Gastroesophageal sphincter (tissue), 4 donors: Measurements from ENCODE around the gene CA6. TPM values are rescaled to one million over a fixed set of nuclear protein-coding genes. Genes with fewer than 3 reads are reported as not detected.
"Not testable (repeated sequence)": the region's sequence is repeated elsewhere in the genome, so short reads cannot be mapped to it uniquely, and the experiment has no call there.

Source experiments
- ATAC-seq: fragments of 150-250 bp; one replicate; pipeline ENCODE4 v1.9.1; 2016; ENCODE audit warnings: mild to moderate bottlenecking, moderate library complexity
- H3K27ac ChIP-seq, 4 donors: fragments of 200-600 bp; sonication (generic) in 3 of 4; 1 replicate in 3 of 4; 2 replicates in 1 of 4; pipeline ENCODE4 v1.5.1; 2016 to 2019
- H3K27me3 ChIP-seq: fragments of 200-600 bp; sonication (generic); one replicate; pipeline ENCODE4 v1.5.1; 2019
- H3K36me3 ChIP-seq, 2 donors: fragments of 200-600 bp; sonication (generic); one replicate each; pipeline ENCODE4 v1.5.1; 2019; ENCODE audit warnings: control low read depth in 1 of 2
- H3K4me1 ChIP-seq, 3 donors: fragments of 200-600 bp; sonication (generic); 1 replicate in 2 of 3; 2 replicates in 1 of 3; pipeline ENCODE4 v1.5.1; 2016 to 2019; ENCODE audit warnings: control low read depth in 2 of 3
- H3K4me3 ChIP-seq, 2 donors: fragments of 200-600 bp; sonication (generic); one replicate each; pipeline ENCODE4 v1.5.1; 2019; ENCODE audit warnings: mild to moderate bottlenecking in 1 of 2, moderate library complexity in 1 of 2
- H3K9me3 ChIP-seq, 3 donors: fragments of 200-600 bp; sonication (generic); one replicate each; pipeline ENCODE4 v1.5.1; 2017 to 2019; ENCODE audit warnings: control low read depth in 2 of 3
- EP300 ChIP-seq: sonication (generic); formaldehyde crosslinking; IDR thresholded peaks from one replicate; pipeline ENCODE4 v1.6.1; 2017; ENCODE audit warnings: antibody characterized with exemption, mild to moderate bottlenecking
- POLR2A ChIP-seq, 2 donors: fragments of 450-650 bp; IDR thresholded peaks; one replicate each; pipeline ENCODE4 v1.6.1; 2017; ENCODE audit warnings: antibody characterized with exemption in 2 of 2, mild to moderate bottlenecking in 2 of 2, moderate library complexity in 1 of 2
- POLR2AphosphoS5 ChIP-seq: sonication (generic); formaldehyde crosslinking; IDR thresholded peaks from one replicate; pipeline ENCODE4 v1.6.1; 2017; ENCODE audit warnings: antibody characterized with exemption
- WGBS, 2 donors: methylation state at CpG; one replicate each; pipeline ENCODE4 v1.1.5; 2018; ENCODE audit warnings: low coverage in 1 of 2; 5-methylcytosine and 5-hydroxymethylcytosine counted together
- total RNA-seq, 4 donors: library from RNA; depleted of rRNA; stranded (reverse); fragments of >200 nt; gene quantifications; one replicate each; pipeline ENCODE4 v1.1.0, GENCODE V29; 2016
- TF ChIP-seq, protein P1 (sequence below), 4 experiments: fragments of 200-600 bp in 2 of 4; fragments of 450-650 bp in 2 of 4; sonication (generic) in 1 of 4; IDR thresholded peaks; one replicate each; pipeline ENCODE4 v1.5.1; 2017 to 2019; ENCODE audit warnings: antibody characterized with exemption in 4 of 4, mild to moderate bottlenecking in 2 of 4, moderate library complexity in 2 of 4

The CA6 gene
- not detected for total RNA-seq

GRCh38 chr1:8945568-8945967 is at the start of gene CA6:
Gene CA6 (plus strand): TSS chr1:8945868. CDS start chr1:8945887, 19 bp downstream.
- ATAC-seq, result no peak
- no peaks in the 10 kb centered on the region for H3K4me1 ChIP-seq
- no peak within 1 kb of the TSS for H3K4me3 ChIP-seq
- WGBS, 2 donors, result 99 to 100% methylated on average over 6 of the region's 8 CpGs
- H3K9me3 ChIP-seq, result no peaks in the 10 kb centered on the region
- H3K36me3 ChIP-seq, result no peaks in the 10 kb centered on the region
- no peaks in the 10 kb centered on the region for H3K27me3 ChIP-seq
- TF ChIP-seq POLR2AphosphoS5 (no peak), POLR2A (IDR thresholded peaks at IDR 0.05) (no peak), EP300 (no peak)
- TF ChIP-seq, protein P1, sequence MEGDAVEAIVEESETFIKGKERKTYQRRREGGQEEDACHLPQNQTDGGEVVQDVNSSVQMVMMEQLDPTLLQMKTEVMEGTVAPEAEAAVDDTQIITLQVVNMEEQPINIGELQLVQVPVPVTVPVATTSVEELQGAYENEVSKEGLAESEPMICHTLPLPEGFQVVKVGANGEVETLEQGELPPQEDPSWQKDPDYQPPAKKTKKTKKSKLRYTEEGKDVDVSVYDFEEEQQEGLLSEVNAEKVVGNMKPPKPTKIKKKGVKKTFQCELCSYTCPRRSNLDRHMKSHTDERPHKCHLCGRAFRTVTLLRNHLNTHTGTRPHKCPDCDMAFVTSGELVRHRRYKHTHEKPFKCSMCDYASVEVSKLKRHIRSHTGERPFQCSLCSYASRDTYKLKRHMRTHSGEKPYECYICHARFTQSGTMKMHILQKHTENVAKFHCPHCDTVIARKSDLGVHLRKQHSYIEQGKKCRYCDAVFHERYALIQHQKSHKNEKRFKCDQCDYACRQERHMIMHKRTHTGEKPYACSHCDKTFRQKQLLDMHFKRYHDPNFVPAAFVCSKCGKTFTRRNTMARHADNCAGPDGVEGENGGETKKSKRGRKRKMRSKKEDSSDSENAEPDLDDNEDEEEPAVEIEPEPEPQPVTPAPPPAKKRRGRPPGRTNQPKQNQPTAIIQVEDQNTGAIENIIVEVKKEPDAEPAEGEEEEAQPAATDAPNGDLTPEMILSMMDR (IDR thresholded peaks at IDR 0.05), result no peak
- H3K27ac ChIP-seq, result no peak within 1 kb of the TSS

DNA sequence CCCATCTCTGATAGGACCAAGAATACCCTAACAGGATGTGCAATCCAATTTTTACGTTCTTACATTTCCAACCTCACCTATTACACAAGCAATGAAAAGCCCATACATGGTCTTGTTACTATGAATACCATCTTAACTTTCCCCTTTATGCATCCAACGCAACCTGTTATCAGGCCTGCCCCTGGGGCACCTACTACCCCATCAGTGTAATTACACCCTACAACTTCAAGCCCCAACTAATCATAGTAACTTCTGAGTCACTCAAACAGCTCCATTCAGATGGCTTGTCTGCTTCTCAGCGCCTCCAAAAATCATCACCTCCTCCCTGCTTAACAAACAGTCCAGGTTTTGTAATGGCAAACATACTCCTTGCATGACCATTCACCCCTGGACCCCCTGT is 48.9 kb upstream of the CA6 start:
- H3K27me3 ChIP-seq, H3K9me3 ChIP-seq, H3K27ac ChIP-seq, H3K36me3 ChIP-seq, H3K4me1 ChIP-seq, H3K4me3 ChIP-seq, ATAC-seq: not testable (repeated sequence)
- 76 to 77% methylated on average over 3 of the region's 3 CpGs for WGBS, 2 donors

GRCh38 chr1:8897505-8897904 is 48.2 kb upstream of the CA6 start:
- not testable (repeated sequence) for H3K9me3 ChIP-seq, ATAC-seq, H3K27me3 ChIP-seq, H3K4me1 ChIP-seq, H3K4me3 ChIP-seq, H3K36me3 ChIP-seq, H3K27ac ChIP-seq
- 98% methylated on average over 4 of the region's 4 CpGs; no CpG with 5 or more reads in 1 of the 2 donors for WGBS, 2 donors

DNA sequence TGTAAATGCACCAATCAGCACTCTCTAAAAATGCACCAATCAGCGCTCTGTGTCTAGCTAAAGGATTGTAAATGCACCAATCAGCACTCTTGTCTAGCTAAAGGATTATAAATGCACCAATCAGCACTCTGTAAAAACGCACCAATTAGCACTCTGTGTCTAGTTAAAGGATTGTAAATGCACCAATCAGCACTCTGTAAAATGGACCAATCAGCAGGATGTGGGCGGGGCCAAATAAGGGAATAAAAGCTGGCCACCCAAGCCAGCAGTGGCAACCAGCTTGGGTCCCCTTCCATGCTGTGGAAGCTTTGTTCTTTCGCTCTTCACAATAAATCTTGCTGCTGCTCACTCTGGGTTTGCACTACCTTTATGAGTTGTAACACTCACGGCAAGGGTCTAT is 47.2 kb upstream of the CA6 start:
- 88% methylated on average over 3 to 5 of the region's 5 CpGs for WGBS, 2 donors
- H3K36me3 ChIP-seq, H3K4me3 ChIP-seq, H3K9me3 ChIP-seq, H3K27me3 ChIP-seq, ATAC-seq, H3K27ac ChIP-seq: not testable (repeated sequence)
- peaks cover 0 to 12% (median 2%) of the 10 kb centered on the region in 3 donors for H3K4me1 ChIP-seq

DNA sequence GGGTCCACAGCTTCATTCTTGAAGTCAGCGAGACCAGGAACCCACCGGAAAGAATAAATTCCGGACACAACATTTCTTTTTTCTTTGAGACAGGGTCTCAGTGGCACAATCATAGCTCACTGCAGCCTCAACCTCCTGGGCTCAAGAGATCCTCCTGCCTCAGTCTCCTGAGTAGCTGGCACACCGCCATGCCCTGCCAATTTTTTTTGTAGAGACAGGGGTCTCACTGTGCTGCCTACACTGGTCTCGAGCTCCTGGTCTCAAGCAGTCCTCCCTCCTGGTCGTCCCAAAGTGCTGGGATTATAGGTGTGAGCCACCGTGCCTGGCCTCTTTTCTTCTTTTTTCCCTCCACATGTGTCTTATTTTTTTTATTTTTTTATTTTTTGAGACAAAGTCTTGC is 46.6 kb upstream of the CA6 start:
- Histone ChIP-seq H3K4me3 (no peak overlapping the region), H3K27ac (no peak overlapping the region), H3K9me3 (no peaks in the 10 kb centered on the region), H3K36me3 (no peaks in the 10 kb centered on the region), H3K27me3 (no peaks in the 10 kb centered on the region), H3K4me1 (peaks cover 0 to 17% (median 6%) of the 10 kb centered on the region in 3 donors)
- TF ChIP-seq EP300, result no peak
- TF ChIP-seq, protein P1 (IDR thresholded peaks at IDR 0.05), result no peak
- TF ChIP-seq POLR2A (IDR thresholded peaks at IDR 0.05), result no peak
- TF ChIP-seq POLR2AphosphoS5, result no peak
- ATAC-seq, result no peak
- WGBS, 2 donors, result 93 to 95% methylated on average over 6 to 7 of the region's 7 CpGs

DNA sequence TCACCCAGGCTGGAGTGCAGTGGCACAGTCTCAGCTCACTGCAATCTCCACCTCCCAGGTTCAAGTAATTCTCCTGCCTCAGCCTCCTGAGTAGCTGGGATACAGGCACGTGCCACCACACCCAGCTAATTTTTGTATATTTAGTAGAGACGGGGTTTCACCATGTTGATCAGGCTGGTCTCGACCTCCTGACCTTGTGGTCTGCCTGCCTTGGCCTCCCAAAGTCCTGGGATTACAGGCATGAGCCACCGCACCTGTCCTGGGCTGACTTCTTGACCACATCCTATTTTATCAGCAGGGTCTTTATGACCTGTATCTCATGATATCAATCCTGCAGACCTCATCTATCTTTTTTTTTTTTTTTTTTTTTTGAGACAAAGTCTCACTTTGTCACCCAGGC is 45.0 kb upstream of the CA6 start:
- not testable (repeated sequence) for ATAC-seq, H3K27ac ChIP-seq, H3K27me3 ChIP-seq, H3K4me3 ChIP-seq, H3K36me3 ChIP-seq, H3K9me3 ChIP-seq
- peaks cover 0 to 15% (median 9%) of the 10 kb centered on the region in 3 donors for H3K4me1 ChIP-seq
- WGBS, 2 donors, result 75 to 100% methylated on average over 3 to 4 of the region's 4 CpGs

DNA sequence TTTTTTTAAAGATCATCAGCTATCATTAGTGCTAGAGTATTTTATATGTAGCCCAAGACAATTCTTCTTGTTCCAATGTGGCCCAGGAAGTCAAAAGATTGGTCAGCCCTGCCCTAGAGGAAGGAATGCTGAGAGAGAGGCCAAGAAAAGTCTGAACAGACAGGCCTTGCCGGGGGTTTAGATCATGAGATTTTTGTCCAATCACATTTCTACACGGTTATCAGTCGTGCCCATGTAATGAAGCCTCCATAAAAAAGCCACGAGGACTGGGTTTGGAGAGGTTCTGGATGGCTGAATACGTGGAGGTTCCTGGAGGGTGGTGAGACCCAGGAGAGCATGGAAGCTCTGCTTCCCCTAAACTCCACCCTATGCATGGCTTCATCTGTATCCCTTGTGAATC is 42.9 kb upstream of the CA6 start:
- Histone ChIP-seq H3K27me3 (no peaks in the 10 kb centered on the region), H3K27ac (no peak overlapping the region), H3K36me3 (no peaks in the 10 kb centered on the region), H3K4me1 (peaks cover 0 to 15% (median 9%) of the 10 kb centered on the region in 3 donors), H3K4me3 (no peak overlapping the region), H3K9me3 (no peaks in the 10 kb centered on the region)
- no peak for ATAC-seq
- WGBS, 2 donors, result 71 to 83% methylated on average over 4 of the region's 5 CpGs
- TF ChIP-seq, protein P1 (IDR thresholded peaks at IDR 0.05), result no peak
- TF ChIP-seq POLR2AphosphoS5 (no peak), EP300 (no peak), POLR2A (IDR thresholded peaks at IDR 0.05) (no peak)
